Motor neuron (in vitro differentiated cells): ENCODE data around the gene INTS7. TPM values are rescaled to one million over a fixed set of nuclear protein-coding genes. Genes with fewer than 3 reads are reported as not detected.
"Not testable (repeated sequence)": the region's sequence is repeated elsewhere in the genome, so short reads cannot be mapped to it uniquely, and the experiment has no call there.

Experiments
- ATAC-seq, 8 experiments: fragments of 200-7000 bp; cut with Tn5 transposase; replicated peaks in 6 of 8; 2 replicates each; pipeline ENCODE4 v1.8.0; 2021; ENCODE audit warnings: mild to moderate bottlenecking in 8 of 8, moderate library complexity in 8 of 8
- H3K27ac ChIP-seq, 2 donors: fragments of 250-450 bp; sonication (Bioruptor Pico); 2 replicates each; pipeline ENCODE4 v1.9.0; 2021; ENCODE audit warnings: antibody characterized with exemption in 2 of 2, mild to moderate bottlenecking in 2 of 2, moderate library complexity in 1 of 2
- H3K4me1 ChIP-seq, 2 donors: fragments of 250-450 bp; sonication (Bioruptor Pico); replicated peaks in 1 of 2; 2 replicates each; pipeline ENCODE4 v1.6.1; 2021; ENCODE audit warnings: antibody characterized with exemption in 2 of 2, mild to moderate bottlenecking in 2 of 2, moderate library complexity in 1 of 2
- H3K4me3 ChIP-seq, 5 donors: fragments of 250-450 bp; sonication (Bioruptor Pico); 2 replicates each; pipeline ENCODE4 v1.9.0; 2021; ENCODE audit warnings: antibody characterized with exemption in 5 of 5, mild to moderate bottlenecking in 5 of 5, moderate library complexity in 4 of 5
- WGBS, 10 experiments: fragments of 450-650 bp; shearing (Covaris generic); methylation state at CpG; one replicate each; pipeline ENCODE4 v1.0.0; 2022; 5-methylcytosine and 5-hydroxymethylcytosine counted together
- in situ Hi-C, 9 experiments: fragments of 400-800 bp; cut with MboI; loops; one replicate each; pipeline ENCODE4 v1.15.0; 2021; ENCODE audit warnings: low sequenced_read_pairs in 9 of 9, low pct_unique_long_range_greater_than_20kb in 2 of 9; ENCODE audit not compliant: unreplicated experiment in 9 of 9
- total RNA-seq, 8 experiments: library from RNA; unstranded; fragments of 300-600 nt; gene quantifications; 2 replicates each; pipeline versions ENCODE4 v1.2.3 to v1.2.4, GENCODE V29; 2022

The INTS7 gene
- total RNA-seq, 8 experiments from 2014 or later = 12.1 to 31.7 (median 13.8) TPM

DNA sequence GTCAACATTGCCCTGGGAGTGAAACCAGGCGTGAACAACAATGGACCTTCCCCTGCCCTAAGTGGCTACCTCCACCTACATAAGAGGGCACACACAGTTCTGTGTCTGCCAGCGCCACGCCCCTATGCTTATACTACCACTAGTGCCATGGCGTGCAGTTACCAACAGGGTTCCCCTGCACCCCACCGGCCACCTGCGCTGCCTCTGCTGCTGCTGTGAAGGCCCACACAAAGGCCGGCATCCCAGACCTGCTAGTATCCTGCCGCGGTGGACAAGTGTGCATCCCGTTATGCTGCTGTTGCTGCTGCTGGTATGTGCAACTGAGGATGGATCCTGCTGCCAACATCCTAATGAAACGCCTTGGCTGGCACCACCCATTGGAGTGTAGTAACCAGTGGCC is 75.7 kb downstream of the INTS7 start:
- Histone ChIP-seq H3K4me3 (no peak overlapping the region), H3K27ac (no peak overlapping the region), H3K4me1 (no peaks in the 10 kb centered on the region)
- WGBS, 10 experiments = 87 to 100% (median 100%) methylated on average over 1 to 8 of the region's 11 CpGs; no CpG with 5 or more reads in 3 of the 10 experiments
- no peak for ATAC-seq
- in situ Hi-C loops = no loop called here

GRCh38 chr1:211959221-211959620 is 76.1 kb downstream of the INTS7 start:
- Histone ChIP-seq H3K27ac (no peak overlapping the region), H3K4me3 (no peak overlapping the region), H3K4me1 (no peaks in the 10 kb centered on the region)
- in situ Hi-C loops = no loop called here
- 93 to 100% (median 100%) methylated on average over 1 to 6 of the region's 8 CpGs; no CpG with 5 or more reads in 6 of the 10 experiments for WGBS, 10 experiments
- no peak for ATAC-seq

- ATAC-seq, H3K4me3 ChIP-seq, H3K27ac ChIP-seq, H3K4me1 ChIP-seq, in situ Hi-C loops: not testable (repeated sequence)
- WGBS, 10 experiments = no CpG with 5 or more reads among the region's 2 CpGs
Observed at GRCh38 chr1:211954028-211954427, 81.3 kb downstream of the INTS7 start.

GRCh38 chr1:211953543-211953942 is 81.8 kb downstream of the INTS7 start:
- in situ Hi-C loops, ATAC-seq: not testable (repeated sequence)
- WGBS, 10 experiments = no CpG with 5 or more reads among the region's 4 CpGs

GRCh38 chr1:211952299-211952698 is 83.1 kb downstream of the INTS7 start:
- in situ Hi-C loops = no loop called here
- 60 to 100% (median 96%) methylated on average over 1 to 2 of the region's 2 CpGs for WGBS, 10 experiments
- Histone ChIP-seq H3K4me3 (no peak overlapping the region), H3K27ac (no peak overlapping the region), H3K4me1 (no peaks in the 10 kb centered on the region)
- ATAC-seq = no peak

More at GRCh38 chr1:211953543-211953942, 81.8 kb downstream of the INTS7 start:
- H3K4me3 ChIP-seq, H3K27ac ChIP-seq, H3K4me1 ChIP-seq: not testable (repeated sequence)

GRCh38 chr1:211951856-211952255 is 83.5 kb downstream of the INTS7 start:
- no peaks in the 10 kb centered on the region for H3K4me1 ChIP-seq
- no peak overlapping the region for H3K27ac ChIP-seq
- H3K4me3 ChIP-seq = no peak overlapping the region
- peak in 2 of 8 experiments; percentile 38 to 59 for ATAC-seq
- in situ Hi-C loops = no loop called here

- Histone ChIP-seq H3K4me1 (no peaks in the 10 kb centered on the region), H3K27ac (no peak overlapping the region), H3K4me3 (no peak overlapping the region)
- in situ Hi-C loops = loop anchor here in 1 of 9 experiments (25.0 kb wide), 1 partner anchor 236 kb away; no protein-coding TSS in a partner anchor
- 83 to 100% (median 97%) methylated on average over 1 to 5 of the region's 5 CpGs; no CpG with 5 or more reads in 2 of the 10 experiments for WGBS, 10 experiments
- ATAC-seq = no peak
Observed at GRCh38 chr1:211948377-211948776, 87.0 kb downstream of the INTS7 start.

DNA sequence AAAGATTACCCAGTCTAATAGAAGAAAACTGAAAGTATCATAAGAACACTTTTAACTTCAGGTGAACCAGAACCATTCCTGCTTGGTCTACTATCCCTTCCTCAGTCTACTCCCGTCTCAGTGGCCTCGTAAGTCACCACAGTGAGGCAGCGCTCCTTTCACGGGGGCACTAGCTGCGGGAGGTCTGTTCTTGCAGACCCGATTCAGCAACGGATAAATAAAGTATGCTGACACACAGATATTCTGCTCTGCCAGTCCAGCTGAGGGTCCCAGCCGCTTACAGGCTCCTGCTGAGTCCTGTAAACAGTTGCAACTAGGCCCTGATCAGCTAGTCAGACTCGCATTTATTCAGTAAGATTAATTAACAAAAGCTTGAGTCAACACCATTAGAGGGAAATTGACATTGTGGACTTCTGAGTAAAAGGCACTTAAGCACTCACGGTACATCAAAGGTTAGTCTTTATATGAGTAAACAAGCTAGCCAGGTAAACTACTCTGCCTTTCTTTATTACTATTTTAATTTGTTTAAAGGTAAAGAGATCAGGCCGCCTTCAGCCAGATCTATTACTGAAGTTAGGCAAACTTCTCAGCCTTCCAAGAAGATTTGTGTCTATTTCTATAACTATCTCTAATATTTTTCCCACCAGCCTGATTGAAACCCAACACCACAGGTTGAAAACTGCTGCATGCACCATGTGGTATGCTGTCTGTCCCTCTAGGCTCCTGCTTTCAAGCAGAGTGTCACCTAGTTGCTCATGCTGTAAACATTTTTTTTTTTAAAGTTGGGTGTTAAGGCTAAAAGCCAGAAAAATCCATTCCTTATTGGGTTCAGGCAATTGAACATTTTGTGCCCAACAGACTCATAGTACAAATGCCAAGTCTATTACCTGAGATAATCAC is 87.7 kb downstream of the INTS7 start:
- H3K4me3 ChIP-seq = no peak overlapping the region
- WGBS, 10 experiments = 0 to 100% (median 53%) methylated on average over 1 to 11 of the region's 11 CpGs
- H3K4me1 ChIP-seq = no peaks in the 10 kb centered on the region
- in situ Hi-C loops = loop anchor here in 1 of 9 experiments (25.0 kb wide), 1 partner anchor 235 kb away; no protein-coding TSS in a partner anchor
- no peak overlapping the region for H3K27ac ChIP-seq
- peak in 2 of 8 experiments; percentile 26 to 36 for ATAC-seq

DNA sequence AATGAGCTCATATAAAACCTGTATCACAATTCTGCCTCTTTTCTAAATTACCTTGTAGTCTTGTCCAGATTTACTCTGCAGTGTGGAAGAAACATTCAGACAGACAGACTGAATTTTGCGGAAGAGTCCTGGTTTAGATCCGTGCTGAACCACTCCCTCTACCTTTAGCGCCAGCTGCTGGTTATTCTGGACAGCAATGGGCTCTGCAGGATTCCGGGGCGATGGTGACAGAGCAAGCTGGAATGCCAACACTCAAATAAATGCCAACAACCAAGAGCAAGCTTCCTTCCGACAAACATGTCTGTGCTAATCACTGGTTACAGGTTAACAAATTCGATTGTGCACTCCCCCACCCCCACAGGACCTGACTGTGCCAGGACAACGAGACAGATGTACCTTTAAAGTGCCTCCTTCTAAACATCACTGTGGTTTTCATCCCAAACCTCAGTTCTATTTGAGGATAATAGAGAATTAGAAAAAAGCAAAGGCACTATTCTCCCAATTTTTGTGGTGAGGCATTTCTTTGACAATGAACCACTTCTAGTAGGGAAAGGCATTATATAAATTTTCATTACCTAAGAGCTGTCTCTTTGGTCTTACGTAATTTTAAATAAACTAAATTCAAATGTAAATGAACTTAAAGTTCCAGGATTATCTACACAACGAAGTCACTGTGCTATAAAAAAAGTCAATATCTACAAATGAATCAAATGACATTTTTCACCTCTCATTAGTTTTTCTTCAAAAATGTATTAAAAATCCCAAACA is 90.4 kb downstream of the INTS7 start:
- WGBS, 10 experiments = 52 to 95% (median 66%) methylated on average over 2 to 10 of the region's 10 CpGs
- H3K4me3 ChIP-seq = no peak overlapping the region
- ATAC-seq = peak in 4 of 8 experiments; percentile 50 to 97 (median 70)
- no peaks in the 10 kb centered on the region for H3K4me1 ChIP-seq
- in situ Hi-C loops = loop anchor here in 1 of 9 experiments (25.0 kb wide), 1 partner anchor 233 kb away; no protein-coding TSS in a partner anchor
- no peak overlapping the region for H3K27ac ChIP-seq

DNA sequence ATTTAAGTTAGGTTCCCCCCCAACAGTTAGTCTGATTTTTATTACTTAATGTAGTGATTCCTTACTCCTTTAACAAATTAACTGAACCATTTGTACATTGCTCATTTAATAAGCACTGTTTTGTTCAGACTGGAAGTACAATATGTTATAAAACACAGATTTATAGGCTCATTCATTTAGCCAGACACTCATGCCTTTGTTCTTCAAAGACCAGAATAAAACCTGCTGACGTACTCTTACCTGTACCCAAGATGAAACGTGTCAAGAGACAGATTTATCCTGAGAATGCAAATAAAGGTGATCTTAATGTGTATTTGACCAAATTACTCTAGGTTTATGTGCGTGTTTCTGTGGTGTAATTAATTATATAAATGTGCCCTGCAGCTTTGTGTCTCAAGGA is 92.8 kb downstream of the INTS7 start:
- no peak for ATAC-seq
- WGBS, 10 experiments = 89 to 100% (median 95%) methylated on average over 1 to 3 of the region's 3 CpGs
- in situ Hi-C loops = loop anchor here in 1 of 9 experiments (25.0 kb wide), 1 partner anchor 230 kb away; no protein-coding TSS in a partner anchor
- Histone ChIP-seq H3K4me3 (no peak overlapping the region), H3K4me1 (no peaks in the 10 kb centered on the region), H3K27ac (no peak overlapping the region)

DNA sequence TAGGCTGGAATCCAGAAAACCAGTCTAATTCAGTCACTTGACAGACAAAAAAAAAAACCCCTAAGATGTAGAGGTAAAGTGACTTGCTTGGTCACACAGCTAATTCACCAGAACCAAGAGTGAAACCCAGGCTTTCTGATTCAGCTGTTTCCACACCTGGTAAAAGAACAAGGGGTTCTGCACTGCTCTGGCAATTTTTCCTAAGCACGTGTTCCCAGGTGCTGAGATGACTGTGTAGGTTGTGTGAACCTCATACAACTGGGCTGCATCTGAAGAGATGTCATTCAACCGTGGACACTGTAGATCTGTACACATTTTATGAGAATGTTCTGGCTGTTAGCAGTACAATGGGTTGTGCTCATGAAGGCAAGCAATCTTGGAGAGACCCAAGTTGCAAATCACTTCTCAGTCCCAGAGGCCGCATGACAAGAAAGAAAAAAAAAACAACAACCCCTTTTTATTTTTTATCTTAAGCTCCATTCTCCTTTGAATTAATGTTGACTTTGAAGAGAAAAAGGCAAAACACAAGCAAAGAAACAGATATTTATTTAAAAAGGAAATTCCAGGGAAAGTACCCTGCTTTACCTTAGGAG is 95.4 kb downstream of the INTS7 start:
- in situ Hi-C loops = loop anchor here in 1 of 9 experiments (25.0 kb wide), 1 partner anchor 228 kb away; no protein-coding TSS in a partner anchor
- Histone ChIP-seq H3K27ac (no peak overlapping the region), H3K4me1 (peaks cover 0 to 4% of the 10 kb centered on the region in 2 donors), H3K4me3 (no peak overlapping the region)
- no peak for ATAC-seq
- WGBS, 10 experiments = 90 to 100% (median 100%) methylated on average over 1 to 3 of the region's 3 CpGs; no CpG with 5 or more reads in 2 of the 10 experiments

DNA sequence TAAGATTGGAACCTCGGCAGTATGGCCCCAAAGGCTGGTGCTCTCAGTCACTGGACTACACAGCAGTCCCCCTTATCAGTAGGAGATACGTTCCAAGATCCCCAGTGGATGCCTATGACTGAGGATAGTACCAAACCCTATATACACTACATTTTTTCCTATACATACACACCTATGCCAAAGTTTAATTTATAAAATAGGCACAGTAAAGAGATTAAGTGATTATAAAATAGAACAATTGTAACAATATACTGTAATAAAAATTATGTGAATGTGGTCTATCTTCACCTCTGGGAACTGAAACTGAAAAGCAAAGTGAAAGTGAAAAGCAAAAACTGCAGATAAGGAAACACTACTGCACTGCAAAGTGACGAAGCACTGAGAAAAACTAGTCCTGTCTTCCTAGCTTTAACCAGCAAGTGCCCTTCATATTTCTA is 96.8 kb downstream of the INTS7 start:
- H3K27ac ChIP-seq = no peak overlapping the region
- 70 to 100% (median 94%) methylated on average over 1 to 3 of the region's 3 CpGs; no CpG with 5 or more reads in 1 of the 10 experiments for WGBS, 10 experiments
- in situ Hi-C loops = loop anchor here in 1 of 9 experiments (25.0 kb wide), 1 partner anchor 226 kb away; no protein-coding TSS in a partner anchor
- H3K4me3 ChIP-seq = no peak overlapping the region
- ATAC-seq = no peak
- peaks cover 0 to 5% of the 10 kb centered on the region in 2 donors for H3K4me1 ChIP-seq
